ENCODE data around the gene NBPF15.
"Not testable (repeated sequence)": the region's sequence is repeated elsewhere in the genome, so short reads cannot be mapped to it uniquely, and the experiment has no call there.

NBPF15 gene

GRCh38 chr1:144461136-144461759 lies at the start of gene NBPF15:
Gene NBPF15, minus strand, starts transcription at chr1:144461669. Its CDS starts 21,666 bp downstream, at chr1:144440003.
- H3K79me2 ChIP-seq (ENCODE audit: control insufficient read depth, insufficient read depth, low read length, unreplicated experiment); H3K27ac ChIP-seq (ENCODE audit: low read depth, low read length); H3K4me1 ChIP-seq (ENCODE audit: control insufficient read depth, insufficient read depth, low read length, unreplicated experiment); H3K27me3 ChIP-seq (ENCODE audit: insufficient read depth, low read length); H3K36me3 ChIP-seq (ENCODE audit: insufficient read depth, low read length): not testable (repeated sequence)
- peak within 1 kb of the TSS; percentile 80 for H3K4me3 ChIP-seq (ENCODE audit: low read depth, low read length)
- peak within 1 kb of the TSS; percentile 60 for H2AFZ ChIP-seq (ENCODE audit: low read length, unreplicated experiment)

GRCh38 chr1:144496429-144496828 lies 35.0 kb upstream of the NBPF15 start:
- H3K79me2 ChIP-seq (ENCODE audit: control insufficient read depth, insufficient read depth, low read length, unreplicated experiment); H3K4me3 ChIP-seq (ENCODE audit: low read depth, low read length); H3K4me1 ChIP-seq (ENCODE audit: control insufficient read depth, insufficient read depth, low read length, unreplicated experiment); H3K36me3 ChIP-seq (ENCODE audit: insufficient read depth, low read length); H2AFZ ChIP-seq (ENCODE audit: low read length, unreplicated experiment); H3K27ac ChIP-seq (ENCODE audit: low read depth, low read length); H3K27me3 ChIP-seq (ENCODE audit: insufficient read depth, low read length): not testable (repeated sequence)

GRCh38 chr1:144494130-144494529 lies 32.7 kb upstream of the NBPF15 start:
- H3K27ac ChIP-seq (ENCODE audit: low read depth, low read length); H3K79me2 ChIP-seq (ENCODE audit: control insufficient read depth, insufficient read depth, low read length, unreplicated experiment); H3K36me3 ChIP-seq (ENCODE audit: insufficient read depth, low read length); H3K4me3 ChIP-seq (ENCODE audit: low read depth, low read length); H3K27me3 ChIP-seq (ENCODE audit: insufficient read depth, low read length); H3K4me1 ChIP-seq (ENCODE audit: control insufficient read depth, insufficient read depth, low read length, unreplicated experiment); H2AFZ ChIP-seq (ENCODE audit: low read length, unreplicated experiment): not testable (repeated sequence)

GRCh38 chr1:144490394-144490793 lies 28.9 kb upstream of the NBPF15 start:
- not testable (repeated sequence) for H2AFZ ChIP-seq (ENCODE audit: low read length, unreplicated experiment); H3K4me3 ChIP-seq (ENCODE audit: low read depth, low read length); H3K4me1 ChIP-seq (ENCODE audit: control insufficient read depth, insufficient read depth, low read length, unreplicated experiment)

GRCh38 chr1:144487002-144487401 lies 25.5 kb upstream of the NBPF15 start:
- H3K4me1 ChIP-seq (ENCODE audit: control insufficient read depth, insufficient read depth, low read length, unreplicated experiment); H3K36me3 ChIP-seq (ENCODE audit: insufficient read depth, low read length); H3K79me2 ChIP-seq (ENCODE audit: control insufficient read depth, insufficient read depth, low read length, unreplicated experiment); H3K27me3 ChIP-seq (ENCODE audit: insufficient read depth, low read length); H3K27ac ChIP-seq (ENCODE audit: low read depth, low read length); H3K4me3 ChIP-seq (ENCODE audit: low read depth, low read length); H2AFZ ChIP-seq (ENCODE audit: low read length, unreplicated experiment): not testable (repeated sequence)

More at GRCh38 chr1:144490394-144490793, 28.9 kb upstream of the NBPF15 start:
- not testable (repeated sequence) for H3K36me3 ChIP-seq (ENCODE audit: insufficient read depth, low read length); H3K79me2 ChIP-seq (ENCODE audit: control insufficient read depth, insufficient read depth, low read length, unreplicated experiment); H3K27ac ChIP-seq (ENCODE audit: low read depth, low read length); H3K27me3 ChIP-seq (ENCODE audit: insufficient read depth, low read length)

- not testable (repeated sequence) for H3K36me3 ChIP-seq (ENCODE audit: insufficient read depth, low read length); H3K4me1 ChIP-seq (ENCODE audit: control insufficient read depth, insufficient read depth, low read length, unreplicated experiment); H3K79me2 ChIP-seq (ENCODE audit: control insufficient read depth, insufficient read depth, low read length, unreplicated experiment); H3K27ac ChIP-seq (ENCODE audit: low read depth, low read length); H3K4me3 ChIP-seq (ENCODE audit: low read depth, low read length); H2AFZ ChIP-seq (ENCODE audit: low read length, unreplicated experiment); H3K27me3 ChIP-seq (ENCODE audit: insufficient read depth, low read length)
Measured at GRCh38 chr1:144485048-144485993, 23.9 kb upstream of the NBPF15 start.

GRCh38 chr1:144473897-144474296 lies 12.4 kb upstream of the NBPF15 start:
- not testable (repeated sequence) for H3K36me3 ChIP-seq (ENCODE audit: insufficient read depth, low read length); H2AFZ ChIP-seq (ENCODE audit: low read length, unreplicated experiment); H3K27me3 ChIP-seq (ENCODE audit: insufficient read depth, low read length); H3K4me1 ChIP-seq (ENCODE audit: control insufficient read depth, insufficient read depth, low read length, unreplicated experiment); H3K27ac ChIP-seq (ENCODE audit: low read depth, low read length); H3K4me3 ChIP-seq (ENCODE audit: low read depth, low read length); H3K79me2 ChIP-seq (ENCODE audit: control insufficient read depth, insufficient read depth, low read length, unreplicated experiment)

GRCh38 chr1:144471434-144471833 lies 10.0 kb upstream of the NBPF15 start:
- not testable (repeated sequence) for H3K4me1 ChIP-seq (ENCODE audit: control insufficient read depth, insufficient read depth, low read length, unreplicated experiment); H2AFZ ChIP-seq (ENCODE audit: low read length, unreplicated experiment); H3K36me3 ChIP-seq (ENCODE audit: insufficient read depth, low read length); H3K4me3 ChIP-seq (ENCODE audit: low read depth, low read length); H3K27ac ChIP-seq (ENCODE audit: low read depth, low read length); H3K79me2 ChIP-seq (ENCODE audit: control insufficient read depth, insufficient read depth, low read length, unreplicated experiment); H3K27me3 ChIP-seq (ENCODE audit: insufficient read depth, low read length)

GRCh38 chr1:144461778-144462177 lies 309 bp upstream of the NBPF15 start:
- H3K4me3 ChIP-seq (ENCODE audit: low read depth, low read length); H3K27me3 ChIP-seq (ENCODE audit: insufficient read depth, low read length); H3K79me2 ChIP-seq (ENCODE audit: control insufficient read depth, insufficient read depth, low read length, unreplicated experiment); H3K27ac ChIP-seq (ENCODE audit: low read depth, low read length); H3K4me1 ChIP-seq (ENCODE audit: control insufficient read depth, insufficient read depth, low read length, unreplicated experiment); H3K36me3 ChIP-seq (ENCODE audit: insufficient read depth, low read length); H2AFZ ChIP-seq (ENCODE audit: low read length, unreplicated experiment): not testable (repeated sequence)

GRCh38 chr1:144460686-144461085 lies 783 bp downstream of the NBPF15 start:
- peak overlapping the region; percentile 80 for H3K4me3 ChIP-seq (ENCODE audit: low read depth, low read length)
- H3K27me3 ChIP-seq (ENCODE audit: insufficient read depth, low read length); H2AFZ ChIP-seq (ENCODE audit: low read length, unreplicated experiment); H3K36me3 ChIP-seq (ENCODE audit: insufficient read depth, low read length); H3K79me2 ChIP-seq (ENCODE audit: control insufficient read depth, insufficient read depth, low read length, unreplicated experiment); H3K4me1 ChIP-seq (ENCODE audit: control insufficient read depth, insufficient read depth, low read length, unreplicated experiment); H3K27ac ChIP-seq (ENCODE audit: low read depth, low read length): not testable (repeated sequence)

GRCh38 chr1:144442402-144442801 lies 19.1 kb downstream of the NBPF15 start:
- H3K27me3 ChIP-seq (ENCODE audit: insufficient read depth, low read length); H2AFZ ChIP-seq (ENCODE audit: low read length, unreplicated experiment); H3K36me3 ChIP-seq (ENCODE audit: insufficient read depth, low read length); H3K4me3 ChIP-seq (ENCODE audit: low read depth, low read length); H3K27ac ChIP-seq (ENCODE audit: low read depth, low read length); H3K79me2 ChIP-seq (ENCODE audit: control insufficient read depth, insufficient read depth, low read length, unreplicated experiment); H3K4me1 ChIP-seq (ENCODE audit: control insufficient read depth, insufficient read depth, low read length, unreplicated experiment): not testable (repeated sequence)
